GM12878 (cell line): Measurements from ENCODE around the gene CENATAC. TPM values are rescaled to one million over a fixed set of nuclear protein-coding genes. Genes with fewer than 3 reads are reported as not detected.

Source experiments
- ATAC-seq: fragments of 200-7000 bp; cut with Tn5 transposase; 3 replicates; pipeline ENCODE4 v1.9.1; 2020; ENCODE audit warnings: mild to moderate bottlenecking, moderate library complexity
- BruUV-seq: library from RNA; stranded (reverse); fragments of 400-500 nt; replicated peaks from 2 replicates; lab custom pipeline; 2021; lab: Mats Ljungman, UMichigan
- CTCF ChIA-PET: fragments of 300-600 bp; sonication (Branson Sonifier 250); formaldehyde crosslinking; extraction: SDS; loops from one replicate; lab custom pipeline; 2021; ENCODE audit warnings: inconsistent platforms; lab: Yijun Ruan, JAX
- POLR2A ChIA-PET: fragments of 350-600 bp; formaldehyde crosslinking; extraction: SDS; loops from one replicate; lab custom pipeline; 2021; ENCODE audit warnings: inconsistent platforms; lab: Charles Lee
- RAD21 ChIA-PET: fragments of 300-600 bp; sonication (Branson Sonifier 250); formaldehyde crosslinking; loops from one replicate; lab custom pipeline; 2023; ENCODE audit warnings: antibody characterized with exemption; ENCODE audit not compliant: unreplicated experiment; lab: Charles Lee
- SMC1A ChIA-PET: fragments of 300-600 bp; sonication (Branson Sonifier 250); formaldehyde crosslinking; loops from one replicate; lab custom pipeline; 2023; ENCODE audit not compliant: unreplicated experiment, uncharacterized antibody; lab: Charles Lee
- DNase-seq: peaks from one replicate; pipeline ENCODE4 v3.0.0-alpha.2; 2011; ENCODE audit warnings: low read depth, low spot score
- FAIRE-seq: peaks from 3 replicates; lab custom pipeline; 2011; peaks lifted over from hg19 to GRCh38; lab: Jason Lieb, UNC
- H2AFZ ChIP-seq: 2 replicates; pipeline ENCODE4 v1.6.0; 2011; ENCODE audit warnings: low read depth, low read length, control low read depth; ENCODE audit not compliant: control insufficient read depth
- H3K27ac ChIP-seq: 2 replicates; pipeline ENCODE4 v1.5.1; 2011; ENCODE audit warnings: control low read depth; ENCODE audit not compliant: control insufficient read depth, insufficient read depth
- H3K27me3 ChIP-seq, 2 experiments: replicated peaks in 1 of 2; 2 replicates each; pipeline versions ENCODE4 v1.6.0 to v1.6.1; 2011; ENCODE audit warnings: low read length in 1 of 2; ENCODE audit not compliant: control insufficient read depth in 2 of 2, insufficient read depth in 2 of 2
- H3K36me3 ChIP-seq, 2 experiments: 2 replicates each; pipeline ENCODE4 v1.5.1; 2011; ENCODE audit warnings: low read length in 1 of 2; ENCODE audit not compliant: control insufficient read depth in 2 of 2, insufficient read depth in 2 of 2
- H3K4me1 ChIP-seq: 2 replicates; pipeline ENCODE4 v1.6.1; 2011; ENCODE audit warnings: mild to moderate bottlenecking, low read length, moderate library complexity, mixed read lengths; ENCODE audit not compliant: control insufficient read depth, insufficient read depth
- H3K4me2 ChIP-seq: 2 replicates; pipeline ENCODE4 v1.6.0; 2011; ENCODE audit warnings: control low read depth; ENCODE audit not compliant: control insufficient read depth, insufficient read depth
- H3K4me3 ChIP-seq: fragments of 200-600 bp; sonication (generic); 2 replicates; pipeline ENCODE4 v1.5.1; 2016
- H3K79me2 ChIP-seq: 2 replicates; pipeline ENCODE4 v1.6.0; 2011; ENCODE audit warnings: low read length; ENCODE audit not compliant: control insufficient read depth, insufficient read depth
- H3K9ac ChIP-seq: 2 replicates; pipeline ENCODE4 v1.8.0; 2011; ENCODE audit warnings: low read length, control low read depth, mixed read lengths; ENCODE audit not compliant: control insufficient read depth, insufficient read depth
- H3K9me3 ChIP-seq: replicated peaks from 3 replicates; pipeline ENCODE4 v1.5.1; 2011; ENCODE audit warnings: mild to moderate bottlenecking, low read length; ENCODE audit not compliant: control insufficient read depth, insufficient read depth
- H4K20me1 ChIP-seq: 2 replicates; pipeline ENCODE4 v1.6.0; 2011; ENCODE audit not compliant: control insufficient read depth, insufficient read depth
- GABPA ChIP-seq: IDR thresholded peaks from 2 replicates; pipeline ENCODE4 v1.6.1; 2014; ENCODE audit warnings: antibody characterized with exemption, low read depth, mild to moderate bottlenecking, inconsistent platforms
- SMARCA5 ChIP-seq: fragments of 450-650 bp; IDR thresholded peaks from 2 replicates; pipeline ENCODE4 v1.6.1; 2017; ENCODE audit warnings: mild to moderate bottlenecking
- ZNF384 ChIP-seq: IDR thresholded peaks from 2 replicates; pipeline ENCODE4 v1.6.1; 2012; ENCODE audit warnings: low read depth, mild to moderate bottlenecking, low read length, improper control_type of control experiment, borderline replicate concordance
- WGBS: methylation state at CpG from one replicate; pipeline ENCODE4 v1.1.6; 2016; ENCODE audit warnings: low lambda C conversion rate; ENCODE audit not compliant: insufficient replicate concordance, insufficient coverage; ENCODE audit errors: missing lambda C conversion rate; 5-methylcytosine and 5-hydroxymethylcytosine counted together
- in situ Hi-C: fragments of 300-500 bp; cut with MboI; formaldehyde crosslinking; loops from 9 replicates; pipeline ENCODE4 v1.14.3; 2018; ENCODE audit warnings: mixed read lengths
- intact Hi-C: fragments of 100-400 bp; cut with micrococcal nuclease; formaldehyde crosslinking; loops from one replicate; pipeline ENCODE4 v1.14.2; 2022; ENCODE audit not compliant: unreplicated experiment
- polyA plus RNA-seq, 11 experiments: library from polyadenylated mRNA; depleted of rRNA in 4 of 11; unstranded in 6 of 11; stranded (reverse) in 5 of 11; fragments of >200 nt; fragmentation: Nextera tagmentation in 4 of 11; fragmentation: Illumina TruSeq in 1 of 11; extraction: Ambion mirVana in 4 of 11; extraction: Trizol in 1 of 11; gene quantifications; 1 replicate in 1 of 11; 2 replicates in 10 of 11; pipeline versions ENCODE4 v1.2.1 to v1.2.3, GENCODE V29; 2011 to 2016; ENCODE audit warnings: inconsistent platforms in 2 of 11, missing spikeins in 2 of 11, low read depth in 1 of 11
- total RNA-seq, 4 experiments: library from RNA; depleted of rRNA in 3 of 4; stranded (reverse); fragments of >200 nt in 3 of 4; fragmentation: Illumina TruSeq in 1 of 4; extraction: Trizol in 1 of 4; gene quantifications; 2 replicates each; pipeline versions ENCODE4 v1.2.1 to v1.2.3, GENCODE V29; 2013 to 2021
- TF ChIP-seq, protein P1 (sequence below), 3 experiments: IDR thresholded peaks in 2 of 3; conservative IDR thresholded peaks in 1 of 3; 2 replicates each; pipeline ENCODE4 v1.5.1; 2011; ENCODE audit warnings: low read depth in 3 of 3, low read length in 3 of 3, mild to moderate bottlenecking in 3 of 3, control low read depth in 2 of 3, moderate library complexity in 2 of 3, inconsistent platforms in 1 of 3, mixed read lengths in 1 of 3; ENCODE audit not compliant: control insufficient read depth in 2 of 3, insufficient read depth in 1 of 3; ENCODE audit errors: extremely low read depth in 1 of 3
- TF ChIP-seq, protein P2 (sequence below): fragments of 450-650 bp; IDR thresholded peaks from 2 replicates; pipeline ENCODE4 v1.6.1; 2018; ENCODE audit warnings: borderline replicate concordance, mild to moderate bottlenecking; ENCODE audit not compliant: partially characterized antibody

CENATAC gene
- total and polyA plus RNA-seq, 10 of the 15 experiments (the other 5 are each of a cell fraction or from before 2014, with no cell fraction given), result 4.8 to 37.1 (median 24.1) TPM

DNA sequence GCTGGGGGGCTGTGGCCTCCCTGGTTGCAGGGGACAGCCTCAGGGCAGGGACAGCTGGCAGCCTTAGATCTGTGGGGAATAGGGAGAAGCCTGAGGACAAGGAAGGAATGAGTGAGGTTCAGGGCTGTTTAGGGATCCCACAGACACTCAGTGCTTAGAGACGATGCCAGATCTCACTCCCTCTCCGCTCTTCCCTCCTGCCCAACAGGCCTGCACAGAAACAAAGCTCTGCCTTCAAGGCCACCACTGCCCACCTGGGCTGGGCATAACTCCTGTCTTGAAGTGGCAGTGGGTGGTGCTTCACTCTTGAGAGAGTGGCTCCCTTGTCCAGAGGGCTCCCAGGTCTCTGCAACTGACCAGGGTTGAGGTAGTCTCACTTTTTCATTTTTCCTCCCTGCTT is 13.1 kb upstream of the CENATAC start:
- SMC1A ChIA-PET, result no interaction called here
- DNase-seq (no peak), ATAC-seq (no peak), FAIRE-seq (no peak)
- Histone ChIP-seq H3K27ac (no peak overlapping the region), H2AFZ (no peak overlapping the region), H3K9me3 (no peaks in the 10 kb centered on the region), H3K9ac (no peak overlapping the region), H3K4me1 (no peaks in the 10 kb centered on the region), H3K27me3 (no peaks in the 10 kb centered on the region; a peak in 1 of 4 replicates), H3K4me3 (no peak overlapping the region), H3K79me2 (no peaks in the 10 kb centered on the region), H3K36me3 (no peaks in the 10 kb centered on the region), H3K4me2 (no peak overlapping the region), H4K20me1 (no peaks in the 10 kb centered on the region; the same call in 1 of the 2 replicates)
- POLR2A ChIA-PET, result no interaction called here
- no TSS peak for BruUV-seq
- RAD21 ChIA-PET, result no interaction called here
- TF ChIP-seq, protein P1, sequence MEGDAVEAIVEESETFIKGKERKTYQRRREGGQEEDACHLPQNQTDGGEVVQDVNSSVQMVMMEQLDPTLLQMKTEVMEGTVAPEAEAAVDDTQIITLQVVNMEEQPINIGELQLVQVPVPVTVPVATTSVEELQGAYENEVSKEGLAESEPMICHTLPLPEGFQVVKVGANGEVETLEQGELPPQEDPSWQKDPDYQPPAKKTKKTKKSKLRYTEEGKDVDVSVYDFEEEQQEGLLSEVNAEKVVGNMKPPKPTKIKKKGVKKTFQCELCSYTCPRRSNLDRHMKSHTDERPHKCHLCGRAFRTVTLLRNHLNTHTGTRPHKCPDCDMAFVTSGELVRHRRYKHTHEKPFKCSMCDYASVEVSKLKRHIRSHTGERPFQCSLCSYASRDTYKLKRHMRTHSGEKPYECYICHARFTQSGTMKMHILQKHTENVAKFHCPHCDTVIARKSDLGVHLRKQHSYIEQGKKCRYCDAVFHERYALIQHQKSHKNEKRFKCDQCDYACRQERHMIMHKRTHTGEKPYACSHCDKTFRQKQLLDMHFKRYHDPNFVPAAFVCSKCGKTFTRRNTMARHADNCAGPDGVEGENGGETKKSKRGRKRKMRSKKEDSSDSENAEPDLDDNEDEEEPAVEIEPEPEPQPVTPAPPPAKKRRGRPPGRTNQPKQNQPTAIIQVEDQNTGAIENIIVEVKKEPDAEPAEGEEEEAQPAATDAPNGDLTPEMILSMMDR (IDR thresholded peaks at IDR 0.05 in 2 of 3, conservative IDR thresholded peaks at IDR 0.05 in 1 of 3; ENCODE audit: control insufficient read depth in 2 of 3, extremely low read depth in 1 of 3, insufficient read depth in 1 of 3, low read depth in 3 of 3, low read length in 3 of 3), result no peak
- TF ChIP-seq, protein P2, sequence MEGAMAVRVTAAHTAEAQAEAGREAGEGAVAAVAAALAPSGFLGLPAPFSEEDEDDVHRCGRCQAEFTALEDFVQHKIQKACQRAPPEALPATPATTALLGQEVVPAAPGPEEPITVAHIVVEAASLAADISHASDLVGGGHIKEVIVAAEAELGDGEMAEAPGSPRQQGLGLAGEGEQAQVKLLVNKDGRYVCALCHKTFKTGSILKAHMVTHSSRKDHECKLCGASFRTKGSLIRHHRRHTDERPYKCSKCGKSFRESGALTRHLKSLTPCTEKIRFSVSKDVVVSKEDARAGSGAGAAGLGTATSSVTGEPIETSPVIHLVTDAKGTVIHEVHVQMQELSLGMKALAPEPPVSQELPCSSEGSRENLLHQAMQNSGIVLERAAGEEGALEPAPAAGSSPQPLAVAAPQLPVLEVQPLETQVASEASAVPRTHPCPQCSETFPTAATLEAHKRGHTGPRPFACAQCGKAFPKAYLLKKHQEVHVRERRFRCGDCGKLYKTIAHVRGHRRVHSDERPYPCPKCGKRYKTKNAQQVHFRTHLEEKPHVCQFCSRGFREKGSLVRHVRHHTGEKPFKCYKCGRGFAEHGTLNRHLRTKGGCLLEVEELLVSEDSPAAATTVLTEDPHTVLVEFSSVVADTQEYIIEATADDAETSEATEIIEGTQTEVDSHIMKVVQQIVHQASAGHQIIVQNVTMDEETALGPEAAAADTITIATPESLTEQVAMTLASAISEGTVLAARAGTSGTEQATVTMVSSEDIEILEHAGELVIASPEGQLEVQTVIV, result no peak
- no peak for TF ChIP-seq GABPA
- TF ChIP-seq SMARCA5, result no peak
- no peak for TF ChIP-seq ZNF384
- WGBS, result 60% methylated on average over 2 of the region's 2 CpGs
- intact Hi-C loops, result no loop called here
- in situ Hi-C loops, result no loop called here
- CTCF ChIA-PET, result interaction anchor here (0.6 kb wide), 1 partner anchor 142 kb away, joined by 3 read pairs; no protein-coding TSS in a partner anchor
